NCI-H187 (cell line): ENCODE results near the gene ANAPC1.
"Not testable (repeated sequence)": the region's sequence is repeated elsewhere in the genome, so short reads cannot be mapped to it uniquely, and the experiment has no call there.

Experiments used
- DNase-seq, 2 experiments: peaks; one replicate each; lab custom pipeline; 2025; lab: John Stamatoyannopoulos, UW

ANAPC1 gene

GRCh38 chr2:111904726-111905474 lies 20.9 kb upstream of the ANAPC1 start:
- no peak for DNase-seq

- DNase-seq: no peak
Measured at GRCh38 chr2:111903930-111904439, 20.0 kb upstream of the ANAPC1 start.

- DNase-seq: no peak
Measured at GRCh38 chr2:111903516-111903915, 19.5 kb upstream of the ANAPC1 start.

- DNase-seq: no peak
Measured at GRCh38 chr2:111900859-111901258, 16.9 kb upstream of the ANAPC1 start.

- no peak for DNase-seq
Measured at GRCh38 chr2:111898703-111899514, 14.9 kb upstream of the ANAPC1 start.

- DNase-seq: no peak
Measured at GRCh38 chr2:111897924-111898702, 14.1 kb upstream of the ANAPC1 start, which contains the start of gene MERTK. TSS of gene MERTK (plus strand) at chr2:111898607. CDS start at chr2:111898736, 129 bp downstream.

- DNase-seq: no peak
Measured at GRCh38 chr2:111897630-111897923, 13.6 kb upstream of the ANAPC1 start.

GRCh38 chr2:111896576-111896975 lies 12.6 kb upstream of the ANAPC1 start:
- DNase-seq: no peak

- no peak for DNase-seq
Measured at GRCh38 chr2:111896024-111896423, 12.0 kb upstream of the ANAPC1 start.

GRCh38 chr2:111884592-111884964 lies 585 bp upstream of the ANAPC1 start:
- no peak for DNase-seq

- not testable (repeated sequence) for DNase-seq
Measured at GRCh38 chr2:111872806-111873205, 11.2 kb downstream of the ANAPC1 start.

- DNase-seq: not testable (repeated sequence)
Measured at GRCh38 chr2:111865124-111865523, 18.9 kb downstream of the ANAPC1 start.

GRCh38 chr2:111860005-111860404 lies 24.0 kb downstream of the ANAPC1 start:
- DNase-seq: not testable (repeated sequence)

GRCh38 chr2:111852544-111852943 lies 31.4 kb downstream of the ANAPC1 start:
- not testable (repeated sequence) for DNase-seq

- DNase-seq: not testable (repeated sequence)
Measured at GRCh38 chr2:111850646-111851045, 33.3 kb downstream of the ANAPC1 start.

GRCh38 chr2:111839625-111840282 lies 44.2 kb downstream of the ANAPC1 start:
- not testable (repeated sequence) for DNase-seq

GRCh38 chr2:111838992-111839391 lies 45.0 kb downstream of the ANAPC1 start:
- not testable (repeated sequence) for DNase-seq

GRCh38 chr2:111834221-111834620 lies 49.8 kb downstream of the ANAPC1 start:
- DNase-seq: not testable (repeated sequence)

- DNase-seq: not testable (repeated sequence)
Measured at GRCh38 chr2:111830479-111830878, 53.5 kb downstream of the ANAPC1 start.

GRCh38 chr2:111828217-111828766 lies 55.7 kb downstream of the ANAPC1 start:
- DNase-seq: not testable (repeated sequence)

GRCh38 chr2:111812970-111813622 lies 70.9 kb downstream of the ANAPC1 start:
- DNase-seq: not testable (repeated sequence)
